Activated CD4-positive, alpha-beta memory T cell treated with anti-CD3 and anti-CD28 coated beads for 36 hours (primary cell): ENCODE measurements around the gene SNX22. TPM values are rescaled to one million over a fixed set of nuclear protein-coding genes. Genes with fewer than 3 reads are reported as not detected.

Experiments used
- CTCF ChIA-PET: fragments of 350-600 bp; sonication (Branson Sonifier 250); formaldehyde crosslinking; loops from one replicate; lab custom pipeline; 2021; ENCODE audit warnings: antibody characterized with exemption, inconsistent platforms; lab: Charles Lee
- POLR2A ChIA-PET: fragments of 350-600 bp; sonication (Branson Sonifier 250); formaldehyde crosslinking; loops from one replicate; lab custom pipeline; 2021; ENCODE audit warnings: antibody characterized with exemption; lab: Charles Lee
- DNase-seq: peaks from one replicate; pipeline ENCODE4 v3.0.0-alpha.2; 2020
- H3K27ac Mint-ChIP-seq: one replicate; pipeline ENCODE4 v1.8.0; 2021; ENCODE audit warnings: mixed read lengths
- H3K27me3 Mint-ChIP-seq: one replicate; pipeline ENCODE4 v1.8.0; 2021; ENCODE audit warnings: mixed read lengths
- H3K36me3 Mint-ChIP-seq: one replicate; pipeline ENCODE4 v1.8.0; 2021; ENCODE audit warnings: mixed read lengths
- H3K4me1 Mint-ChIP-seq: one replicate; pipeline ENCODE4 v1.8.0; 2021; ENCODE audit warnings: low read depth, mixed read lengths
- H3K4me3 Mint-ChIP-seq: one replicate; pipeline ENCODE4 v1.8.0; 2021; ENCODE audit warnings: mild to moderate bottlenecking, mixed read lengths
- H3K9me3 Mint-ChIP-seq: one replicate; pipeline ENCODE4 v1.8.0; 2021; ENCODE audit warnings: mixed read lengths
- intact Hi-C: fragments of 100-400 bp; cut with micrococcal nuclease; formaldehyde crosslinking; loops from one replicate; pipeline ENCODE4 v1.15.1; 2023
- total RNA-seq, 2 experiments: library from RNA; stranded (reverse); gene quantifications; one replicate each; pipeline ENCODE4 v1.2.3, GENCODE V29; 2021

The SNX22 gene
- total RNA-seq, 2 experiments from 2014 or later: 0.38 to 0.68 TPM

GRCh38 chr15:64149424-64149823, 2.1 kb upstream of the SNX22 start:
- CTCF ChIA-PET: interaction anchor here (0.7 to 1.5 kb wide), 4 partner anchors 18 to 80 kb away, joined by 3 to 7 read pairs (median 3); no protein-coding TSS in a partner anchor
- Mint-ChIP-seq H3K4me3 (no peak overlapping the region), H3K27ac (no peak overlapping the region), H3K27me3 (peaks cover 14% of the 10 kb centered on the region), H3K36me3 (peaks cover 3% of the 10 kb centered on the region), H3K9me3 (no peaks in the 10 kb centered on the region), H3K4me1 (peaks cover 22% of the 10 kb centered on the region)
- intact Hi-C loops: no loop called here
- POLR2A ChIA-PET: no interaction called here
- peak; percentile 53 for DNase-seq

- no peak for DNase-seq
- CTCF ChIA-PET: interaction anchor here (0.7 to 1.5 kb wide), 3 partner anchors 19 to 52 kb away, joined by 3 to 7 read pairs (median 3); no protein-coding TSS in a partner anchor
- POLR2A ChIA-PET: no interaction called here
- H3K9me3 Mint-ChIP-seq: no peaks in the 10 kb centered on the region
- peaks cover 22% of the 10 kb centered on the region for H3K4me1 Mint-ChIP-seq
- H3K36me3 Mint-ChIP-seq: peaks cover 4% of the 10 kb centered on the region
- H3K27ac Mint-ChIP-seq: no peak overlapping the region
- intact Hi-C loops: loop anchor here (5.0 kb wide), 1 partner anchor 38 kb away; no protein-coding TSS in a partner anchor
- H3K27me3 Mint-ChIP-seq: peaks cover 14% of the 10 kb centered on the region
- H3K4me3 Mint-ChIP-seq: no peak overlapping the region
Measured at GRCh38 chr15:64149893-64150578, 1.5 kb upstream of the SNX22 start.

GRCh38 chr15:64152507-64153387, 1.2 kb downstream of the SNX22 start:
- intact Hi-C loops: loop anchor here (1.0 to 5.0 kb wide), 2 partner anchors 40 to 59 kb away; partner anchors contain the start of gene CIAO2A
- POLR2A ChIA-PET: interaction anchor here (0.7 to 2.6 kb wide), 4 partner anchors 10 to 211 kb away, joined by 3 to 14 read pairs (median 4); partner anchors contain the start of genes CIAO2A and PPIB
- Mint-ChIP-seq H3K4me3 (no peak overlapping the region), H3K4me1 (peaks cover 22% of the 10 kb centered on the region), H3K9me3 (no peaks in the 10 kb centered on the region), H3K27ac (no peak overlapping the region), H3K36me3 (peaks cover 21% of the 10 kb centered on the region), H3K27me3 (peaks cover 14% of the 10 kb centered on the region)
- peak; percentile 16 for DNase-seq
- CTCF ChIA-PET: interaction anchor here (0.5 to 3.6 kb wide), 23 partner anchors 8 to 553 kb away, joined by 3 to 61 read pairs (median 5); partner anchors contain the start of genes CIAO2A, PPIB and SNX1

- H3K4me1 Mint-ChIP-seq: peaks cover 26% of the 10 kb centered on the region
- peaks cover 29% of the 10 kb centered on the region for H3K36me3 Mint-ChIP-seq
- intact Hi-C loops: loop anchor here (1.0 to 5.0 kb wide), 2 partner anchors 41 to 60 kb away; partner anchors contain the start of gene CIAO2A
- H3K27me3 Mint-ChIP-seq: peaks cover 14% of the 10 kb centered on the region
- peak overlapping the region; percentile 10 for H3K27ac Mint-ChIP-seq
- peak; percentile 94 for DNase-seq
- no peaks in the 10 kb centered on the region for H3K9me3 Mint-ChIP-seq
- ChIA-PET CTCF (interaction anchor here (0.5 to 3.6 kb wide), 29 partner anchors 8 to 574 kb away, joined by 3 to 61 read pairs (median 4); partner anchors contain the start of genes CIAO2A, PPIB and SNX1), POLR2A (interaction anchor here (0.7 to 2.6 kb wide), 4 partner anchors 9 to 212 kb away, joined by 3 to 14 read pairs (median 4); partner anchors contain the start of genes CIAO2A and PPIB)
- H3K4me3 Mint-ChIP-seq: peak overlapping the region; percentile 43
Measured at GRCh38 chr15:64153480-64154367, 2.2 kb downstream of the SNX22 start.

- H3K27me3 Mint-ChIP-seq: peaks cover 10% of the 10 kb centered on the region
- POLR2A ChIA-PET: interaction anchor here (0.6 kb wide), 1 partner anchor 1094 kb away, joined by 3 read pairs; no protein-coding TSS in a partner anchor
- no peaks in the 10 kb centered on the region for H3K9me3 Mint-ChIP-seq
- no peak overlapping the region for H3K4me3 Mint-ChIP-seq
- intact Hi-C loops: no loop called here
- no peak overlapping the region for H3K27ac Mint-ChIP-seq
- H3K4me1 Mint-ChIP-seq: peaks cover 30% of the 10 kb centered on the region
- CTCF ChIA-PET: interaction anchor here (0.8 kb wide), 1 partner anchor 9 kb away, joined by 3 read pairs; no protein-coding TSS in a partner anchor
- peaks cover 43% of the 10 kb centered on the region for H3K36me3 Mint-ChIP-seq
- no peak for DNase-seq
Measured at GRCh38 chr15:64155802-64156651, 4.5 kb downstream of the SNX22 start.

GRCh38 chr15:64156652-64157331, 5.3 kb downstream of the SNX22 start:
- no peak for DNase-seq
- Mint-ChIP-seq H3K4me3 (no peak overlapping the region), H3K9me3 (no peaks in the 10 kb centered on the region), H3K27ac (no peak overlapping the region), H3K4me1 (peaks cover 31% of the 10 kb centered on the region), H3K27me3 (peaks cover 10% of the 10 kb centered on the region), H3K36me3 (peaks cover 46% of the 10 kb centered on the region)
- intact Hi-C loops: no loop called here
- POLR2A ChIA-PET: no interaction called here
- CTCF ChIA-PET: interaction anchor here (1.1 kb wide), 1 partner anchor 10 kb away, joined by 4 read pairs; no protein-coding TSS in a partner anchor

GRCh38 chr15:64157599-64158125, 6.1 kb downstream of the SNX22 start:
- Mint-ChIP-seq H3K4me3 (no peak overlapping the region), H3K9me3 (no peaks in the 10 kb centered on the region), H3K27ac (peak overlapping the region; percentile 33), H3K36me3 (peaks cover 51% of the 10 kb centered on the region), H3K4me1 (peaks cover 32% of the 10 kb centered on the region), H3K27me3 (peaks cover 6% of the 10 kb centered on the region)
- CTCF ChIA-PET: interaction anchor here (1.1 kb wide), 1 partner anchor 10 kb away, joined by 4 read pairs; no protein-coding TSS in a partner anchor
- intact Hi-C loops: no loop called here
- POLR2A ChIA-PET: no interaction called here
- no peak for DNase-seq

GRCh38 chr15:64158363-64159134, 7.0 kb downstream of the SNX22 start:
- no peaks in the 10 kb centered on the region for H3K9me3 Mint-ChIP-seq
- ChIA-PET POLR2A (interaction anchor here (0.6 kb wide), 1 partner anchor 492 kb away, joined by 5 read pairs; no protein-coding TSS in a partner anchor), CTCF (no interaction called here)
- no peak overlapping the region for H3K4me3 Mint-ChIP-seq
- peaks cover 28% of the 10 kb centered on the region for H3K4me1 Mint-ChIP-seq
- H3K36me3 Mint-ChIP-seq: peaks cover 51% of the 10 kb centered on the region
- H3K27me3 Mint-ChIP-seq: no peaks in the 10 kb centered on the region
- H3K27ac Mint-ChIP-seq: peak overlapping the region; percentile 66
- DNase-seq: no peak
- intact Hi-C loops: no loop called here
